Heart right ventricle (tissue), 16 donors: ENCODE results near the gene CDK5RAP2. TPM values are rescaled to one million over a fixed set of nuclear protein-coding genes. Genes with fewer than 3 reads are reported as not detected.

Source experiments
- ATAC-seq, 8 donors: fragments of 200-7000 bp; cut with Tn5 transposase; one replicate each; pipeline ENCODE4 v1.9.1; 2020; ENCODE audit warnings: mild to moderate bottlenecking in 8 of 8, moderate library complexity in 8 of 8, moderate number of reproducible peaks in 1 of 8
- DNase-seq, 2 donors: peaks; one replicate each; pipeline ENCODE4 v3.0.0-alpha.2; 2020
- H3K27ac ChIP-seq, 10 donors: fragments of 200-600 bp; sonication (generic) in 2 of 10; one replicate each; pipeline versions ENCODE4 v1.5.0 to v1.8.0; 2020 to 2022; ENCODE audit warnings: mild to moderate bottlenecking in 3 of 10
- H3K27me3 ChIP-seq, 7 donors: fragments of 200-600 bp; one replicate each; pipeline ENCODE4 v1.8.0; 2021 to 2022; ENCODE audit warnings: mild to moderate bottlenecking in 2 of 7
- H3K36me3 ChIP-seq, 9 donors: fragments of 200-600 bp; sonication (generic) in 1 of 9; one replicate each; pipeline versions ENCODE4 v1.5.0 to v1.8.0; 2020 to 2022; ENCODE audit warnings: mild to moderate bottlenecking in 2 of 9
- H3K4me1 ChIP-seq, 9 donors: fragments of 200-600 bp; sonication (generic) in 1 of 9; one replicate each; pipeline versions ENCODE4 v1.5.0 to v1.8.0; 2020 to 2022; ENCODE audit warnings: mild to moderate bottlenecking in 4 of 9
- H3K4me3 ChIP-seq, 10 donors: fragments of 200-600 bp; sonication (generic) in 2 of 10; one replicate each; pipeline versions ENCODE4 v1.5.0 to v1.8.0; 2020 to 2022; ENCODE audit warnings: mild to moderate bottlenecking in 7 of 10, moderate library complexity in 2 of 10
- H3K9me3 ChIP-seq, 11 donors: fragments of 200-600 bp in 10 of 11; sonication (generic) in 2 of 11; one replicate each; pipeline versions ENCODE4 v1.5.0 to v1.8.0; 2013 to 2022; ENCODE audit warnings: mild to moderate bottlenecking in 2 of 11, control low read depth in 1 of 11, moderate library complexity in 1 of 11
- WGBS, 2 donors: extraction: QIAGEN DNeasy Blood & Tissue Kit; methylation state at CpG; one replicate each; pipeline ENCODE4 v1.1.7; 2013; ENCODE audit warnings: inconsistent platforms in 1 of 2; 5-methylcytosine and 5-hydroxymethylcytosine counted together
- intact Hi-C, 10 donors: fragments of 100-400 bp; cut with DNase I; formaldehyde crosslinking; loops; one replicate each; pipeline versions ENCODE4 v1.11.1 to v1.14.2; 2022
- polyA plus RNA-seq, 2 donors: library from polyadenylated mRNA; stranded (reverse); fragments of 200-250 nt; gene quantifications; one replicate each; pipeline ENCODE4 v1.2.3, GENCODE V29; 2013
- total RNA-seq, 10 donors: library from RNA; stranded (reverse); fragmentation: NEBNext Ultra II Directional in 3 of 10; extraction: Animal tissue kit (Norgen Biotek cat#: 25700) in 3 of 10; gene quantifications; one replicate each; pipeline versions ENCODE4 v1.2.1 to v1.2.4, GENCODE V29; 2021 to 2023
- TF ChIP-seq, protein P1 (sequence below), 9 donors: fragments of 200-600 bp; sonication (generic) in 2 of 9; IDR thresholded peaks; one replicate each; pipeline versions ENCODE4 v1.5.0 to v1.8.0; 2021 to 2022; ENCODE audit warnings: antibody characterized with exemption in 9 of 9, mild to moderate bottlenecking in 5 of 9, moderate library complexity in 1 of 9
- donor health status: Arrhythmogenic right ventricular cardiomyopathy.
- donor health status: ischemic (EF 13 %, LVEDD 7.1; RV severe dilation, severe dysfunction).
- donor health status: healthy with polysubstance abuse.
- donor health status: DM: no; HTN: yes; CAD: no.
- donor health status: DM: no; HTN: no; CAD: no.
- donor health status: ischemic (EF 25% LVEDD 6.9; RV normal size, moderate dysfunction).
- donor health status: ischemic (EF 25% LVEDD 5.7; RV mildly dilated, moderate dysfunction).
- donor health status: healthy.
- donor health status: DM: yes; HTN: yes; CAD: no.
- donor health status: Ischemic cardiomyopathy.
- donor health status: ischemic (EF 35%, LVEDD 5.7; RV mildly dilated, moderate dysfunction).
- donor health status: nonischemic (EF 11% LVEDD 7.7; RV severe dilation, severe dysfunction).
- donor health status: DM: yes; HTN: yes; CAD: no.
- donor health status: PGD.
- donor health status: ischemic (EF 29% LVEDD 5.4; RV normal size, mild dysfunction).
- donor health status: nonischemic (EF 23%, LVEDD 6.1; RV moderate dilation, normal function).

The CDK5RAP2 gene
- total and polyA plus RNA-seq, 12 donors: 21.6 to 80.1 (median 53.4) TPM

DNA sequence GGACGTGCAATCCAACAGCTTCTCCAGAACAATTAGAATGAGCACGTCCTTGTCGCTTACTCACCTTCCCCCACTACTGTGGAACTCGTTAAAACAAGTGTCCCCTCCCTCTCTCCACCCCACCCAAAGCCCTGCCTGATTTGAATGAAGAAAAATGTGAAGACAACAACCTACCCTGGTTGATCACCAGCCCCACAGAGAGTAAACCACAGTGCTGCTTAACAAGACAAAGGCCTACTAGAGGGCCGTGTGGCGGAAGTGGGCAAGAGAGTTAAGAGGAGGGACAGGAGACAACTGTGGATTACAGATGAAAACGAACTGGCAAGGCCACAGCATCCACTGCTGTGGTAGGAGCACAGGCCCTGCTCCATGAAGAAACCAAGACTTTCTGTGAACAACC lies 51.1 kb downstream of the CDK5RAP2 start:
- no peak for DNase-seq
- H3K4me3 ChIP-seq: no peak overlapping the region
- WGBS, 2 donors: 80% methylated on average over 7 of the region's 7 CpGs
- H3K27ac ChIP-seq: no peak overlapping the region
- TF ChIP-seq, protein P1, sequence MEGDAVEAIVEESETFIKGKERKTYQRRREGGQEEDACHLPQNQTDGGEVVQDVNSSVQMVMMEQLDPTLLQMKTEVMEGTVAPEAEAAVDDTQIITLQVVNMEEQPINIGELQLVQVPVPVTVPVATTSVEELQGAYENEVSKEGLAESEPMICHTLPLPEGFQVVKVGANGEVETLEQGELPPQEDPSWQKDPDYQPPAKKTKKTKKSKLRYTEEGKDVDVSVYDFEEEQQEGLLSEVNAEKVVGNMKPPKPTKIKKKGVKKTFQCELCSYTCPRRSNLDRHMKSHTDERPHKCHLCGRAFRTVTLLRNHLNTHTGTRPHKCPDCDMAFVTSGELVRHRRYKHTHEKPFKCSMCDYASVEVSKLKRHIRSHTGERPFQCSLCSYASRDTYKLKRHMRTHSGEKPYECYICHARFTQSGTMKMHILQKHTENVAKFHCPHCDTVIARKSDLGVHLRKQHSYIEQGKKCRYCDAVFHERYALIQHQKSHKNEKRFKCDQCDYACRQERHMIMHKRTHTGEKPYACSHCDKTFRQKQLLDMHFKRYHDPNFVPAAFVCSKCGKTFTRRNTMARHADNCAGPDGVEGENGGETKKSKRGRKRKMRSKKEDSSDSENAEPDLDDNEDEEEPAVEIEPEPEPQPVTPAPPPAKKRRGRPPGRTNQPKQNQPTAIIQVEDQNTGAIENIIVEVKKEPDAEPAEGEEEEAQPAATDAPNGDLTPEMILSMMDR (IDR thresholded peaks at IDR 0.05): no peak
- H3K36me3 ChIP-seq: peaks cover 0 to 93% (median 44%) of the 10 kb centered on the region in 9 donors
- H3K4me1 ChIP-seq: peaks cover 0 to 11% (median 0%) of the 10 kb centered on the region in 9 donors
- H3K9me3 ChIP-seq: no peaks in the 10 kb centered on the region
- H3K27me3 ChIP-seq: no peaks in the 10 kb centered on the region
- intact Hi-C loops: no loop called here
- ATAC-seq: no peak

DNA sequence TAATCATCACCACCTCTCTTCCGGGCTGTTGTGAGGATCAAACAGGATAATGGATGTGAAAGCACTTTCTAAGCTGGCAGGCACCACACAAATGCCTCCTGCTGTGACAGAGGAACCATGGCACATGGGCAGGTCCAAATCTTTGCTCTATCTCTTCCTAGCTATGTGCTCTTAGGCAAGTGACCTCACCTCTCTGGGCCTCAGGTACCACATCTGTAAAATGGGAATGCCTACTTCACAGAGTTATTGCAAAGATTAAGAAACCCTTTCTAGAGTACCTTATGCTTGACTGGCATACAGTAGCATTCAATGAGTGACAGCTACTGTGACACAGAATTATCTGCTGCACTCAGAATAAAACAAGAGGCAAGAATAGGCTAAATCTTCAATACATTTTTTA lies 51.6 kb downstream of the CDK5RAP2 start:
- Histone ChIP-seq H3K36me3 (peaks cover 0 to 95% (median 49%) of the 10 kb centered on the region in 9 donors), H3K27me3 (no peaks in the 10 kb centered on the region), H3K9me3 (no peaks in the 10 kb centered on the region), H3K27ac (no peak overlapping the region), H3K4me1 (peaks cover 0 to 11% (median 0%) of the 10 kb centered on the region in 9 donors), H3K4me3 (no peak overlapping the region)
- 82 to 94% methylated on average over 1 of the region's 1 CpG for WGBS, 2 donors
- ATAC-seq: no peak
- TF ChIP-seq, protein P1 (IDR thresholded peaks at IDR 0.05): no peak
- DNase-seq: no peak
- intact Hi-C loops: no loop called here

DNA sequence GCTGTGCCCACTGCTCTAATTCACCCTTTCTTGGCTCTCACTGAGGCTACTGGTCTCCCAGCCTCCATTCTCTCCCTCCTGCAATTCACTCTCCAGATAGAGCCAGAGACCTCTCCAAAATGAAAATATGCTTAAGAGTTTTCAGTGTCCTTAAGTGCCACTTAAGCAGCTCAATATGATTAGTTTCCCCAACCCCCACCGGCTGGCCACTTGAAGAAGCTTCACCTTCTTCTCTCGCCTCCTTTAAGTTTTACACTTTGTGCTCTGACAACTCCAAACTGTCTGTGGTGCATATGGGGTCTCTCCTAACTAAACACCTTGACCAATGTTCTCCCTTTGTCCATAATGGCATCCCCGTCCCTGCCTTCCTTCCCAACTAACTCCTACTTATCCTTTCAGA lies 53.4 kb downstream of the CDK5RAP2 start:
- Histone ChIP-seq H3K27me3 (no peaks in the 10 kb centered on the region), H3K36me3 (peaks cover 0 to 96% (median 58%) of the 10 kb centered on the region in 9 donors), H3K27ac (no peak overlapping the region), H3K9me3 (no peaks in the 10 kb centered on the region), H3K4me1 (no peaks in the 10 kb centered on the region), H3K4me3 (no peak overlapping the region)
- DNase-seq (no peak), ATAC-seq (no peak)
- intact Hi-C loops: no loop called here
- WGBS, 2 donors: 95 to 97% methylated on average over 3 of the region's 3 CpGs
- TF ChIP-seq, protein P1 (IDR thresholded peaks at IDR 0.05): no peak

DNA sequence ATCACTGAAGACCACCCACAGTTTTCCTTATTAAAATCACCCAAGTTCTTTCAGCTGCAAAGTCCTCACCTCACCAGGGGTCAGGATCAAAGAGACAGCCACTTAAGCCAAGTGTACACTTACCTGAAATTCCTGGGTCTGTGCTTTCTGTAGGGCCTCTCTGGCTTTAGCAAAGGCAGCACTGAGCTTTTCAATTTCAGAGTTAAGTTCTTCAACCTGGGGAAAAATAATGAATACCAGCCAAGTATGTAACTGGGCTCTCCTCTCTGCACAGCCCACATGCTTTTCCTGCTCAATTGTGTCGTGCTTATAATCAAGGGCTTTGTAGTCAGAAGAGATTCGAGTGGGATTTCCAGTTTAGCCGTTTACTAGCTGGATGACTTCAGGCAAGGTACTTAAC lies 55.1 kb downstream of the CDK5RAP2 start:
- DNase-seq (no peak), ATAC-seq (no peak)
- Histone ChIP-seq H3K36me3 (peaks cover 0 to 95% (median 55%) of the 10 kb centered on the region in 9 donors), H3K9me3 (no peaks in the 10 kb centered on the region), H3K27me3 (no peaks in the 10 kb centered on the region), H3K4me3 (no peak overlapping the region), H3K4me1 (no peaks in the 10 kb centered on the region), H3K27ac (no peak overlapping the region)
- TF ChIP-seq, protein P1 (IDR thresholded peaks at IDR 0.05): no peak
- 56 to 59% methylated on average over 3 of the region's 3 CpGs for WGBS, 2 donors
- intact Hi-C loops: no loop called here
